Astrocyte (in vitro differentiated cells and primary cell): ENCODE measurements around the gene NUP98.

ENCODE experiments used
- CTCF ChIP-seq: IDR thresholded peaks from 2 replicates; pipeline ENCODE4 v1.5.1; 2011; ENCODE audit warnings: low read depth, mild to moderate bottlenecking, inconsistent platforms, low read length, moderate library complexity; ENCODE audit not compliant: insufficient read depth
- EZH2 ChIP-seq: IDR thresholded peaks from 2 replicates; pipeline ENCODE4 v1.6.1; 2012; ENCODE audit warnings: mild to moderate bottlenecking, low read length, inconsistent platforms; ENCODE audit not compliant: insufficient read depth

GRCh38 chr11:3815845-3816244 is 18.5 kb upstream of the NUP98 start:
- no peak for TF ChIP-seq CTCF
- no peak for TF ChIP-seq EZH2
